Prostate gland (tissue), 2 donors: Measurements from ENCODE around the gene CGREF1.

Experiments used
- POLR2A ChIP-seq: fragments of 450-650 bp; IDR thresholded peaks from one replicate; pipeline ENCODE4 v1.6.1; 2016; ENCODE audit warnings: antibody characterized with exemption, mild to moderate bottlenecking
- POLR2AphosphoS5 ChIP-seq: sonication (generic); formaldehyde crosslinking; IDR thresholded peaks from one replicate; pipeline ENCODE4 v1.6.1; 2017; ENCODE audit warnings: antibody characterized with exemption
- TF ChIP-seq, protein P1 (sequence below), 4 experiments: fragments of 200-600 bp in 2 of 4; fragments of 450-650 bp in 2 of 4; sonication (generic) in 2 of 4; IDR thresholded peaks; 1 replicate in 3 of 4; 2 replicates in 1 of 4; pipeline ENCODE4 v1.5.1; 2016 to 2019; ENCODE audit warnings: antibody characterized with exemption in 4 of 4, mild to moderate bottlenecking in 2 of 4, moderate library complexity in 2 of 4

DNA sequence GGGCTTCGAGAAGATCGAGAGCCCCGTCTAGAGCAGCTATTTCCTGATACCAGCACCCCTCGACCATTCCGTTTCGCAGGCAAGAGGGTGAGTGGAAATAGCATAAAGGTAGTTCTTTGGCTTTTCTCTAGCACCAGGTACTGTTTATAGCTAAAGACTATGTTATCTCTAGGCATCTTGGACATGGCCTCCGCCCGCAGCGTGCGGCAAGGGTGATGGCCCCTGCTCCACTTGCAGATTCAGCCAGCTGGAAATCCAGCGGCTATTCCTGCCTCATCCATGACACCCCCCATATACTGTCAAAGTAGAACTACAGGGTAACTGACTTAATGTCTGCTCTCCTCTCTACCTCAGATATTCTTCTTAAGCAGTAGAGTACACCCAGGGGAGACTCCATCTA is 64.2 kb downstream of the CGREF1 start:
- TF ChIP-seq, protein P1, sequence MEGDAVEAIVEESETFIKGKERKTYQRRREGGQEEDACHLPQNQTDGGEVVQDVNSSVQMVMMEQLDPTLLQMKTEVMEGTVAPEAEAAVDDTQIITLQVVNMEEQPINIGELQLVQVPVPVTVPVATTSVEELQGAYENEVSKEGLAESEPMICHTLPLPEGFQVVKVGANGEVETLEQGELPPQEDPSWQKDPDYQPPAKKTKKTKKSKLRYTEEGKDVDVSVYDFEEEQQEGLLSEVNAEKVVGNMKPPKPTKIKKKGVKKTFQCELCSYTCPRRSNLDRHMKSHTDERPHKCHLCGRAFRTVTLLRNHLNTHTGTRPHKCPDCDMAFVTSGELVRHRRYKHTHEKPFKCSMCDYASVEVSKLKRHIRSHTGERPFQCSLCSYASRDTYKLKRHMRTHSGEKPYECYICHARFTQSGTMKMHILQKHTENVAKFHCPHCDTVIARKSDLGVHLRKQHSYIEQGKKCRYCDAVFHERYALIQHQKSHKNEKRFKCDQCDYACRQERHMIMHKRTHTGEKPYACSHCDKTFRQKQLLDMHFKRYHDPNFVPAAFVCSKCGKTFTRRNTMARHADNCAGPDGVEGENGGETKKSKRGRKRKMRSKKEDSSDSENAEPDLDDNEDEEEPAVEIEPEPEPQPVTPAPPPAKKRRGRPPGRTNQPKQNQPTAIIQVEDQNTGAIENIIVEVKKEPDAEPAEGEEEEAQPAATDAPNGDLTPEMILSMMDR (IDR thresholded peaks at IDR 0.05): no peak
- TF ChIP-seq POLR2AphosphoS5: no peak
- no peak for TF ChIP-seq POLR2A
